Measurements from ENCODE around the gene AHDC1. TPM values are rescaled to one million over a fixed set of nuclear protein-coding genes. Genes with fewer than 3 reads are reported as not detected.

AHDC1 gene
- total RNA-seq, 2 experiments from 2014 or later, result 6.5 to 13.8 TPM

DNA sequence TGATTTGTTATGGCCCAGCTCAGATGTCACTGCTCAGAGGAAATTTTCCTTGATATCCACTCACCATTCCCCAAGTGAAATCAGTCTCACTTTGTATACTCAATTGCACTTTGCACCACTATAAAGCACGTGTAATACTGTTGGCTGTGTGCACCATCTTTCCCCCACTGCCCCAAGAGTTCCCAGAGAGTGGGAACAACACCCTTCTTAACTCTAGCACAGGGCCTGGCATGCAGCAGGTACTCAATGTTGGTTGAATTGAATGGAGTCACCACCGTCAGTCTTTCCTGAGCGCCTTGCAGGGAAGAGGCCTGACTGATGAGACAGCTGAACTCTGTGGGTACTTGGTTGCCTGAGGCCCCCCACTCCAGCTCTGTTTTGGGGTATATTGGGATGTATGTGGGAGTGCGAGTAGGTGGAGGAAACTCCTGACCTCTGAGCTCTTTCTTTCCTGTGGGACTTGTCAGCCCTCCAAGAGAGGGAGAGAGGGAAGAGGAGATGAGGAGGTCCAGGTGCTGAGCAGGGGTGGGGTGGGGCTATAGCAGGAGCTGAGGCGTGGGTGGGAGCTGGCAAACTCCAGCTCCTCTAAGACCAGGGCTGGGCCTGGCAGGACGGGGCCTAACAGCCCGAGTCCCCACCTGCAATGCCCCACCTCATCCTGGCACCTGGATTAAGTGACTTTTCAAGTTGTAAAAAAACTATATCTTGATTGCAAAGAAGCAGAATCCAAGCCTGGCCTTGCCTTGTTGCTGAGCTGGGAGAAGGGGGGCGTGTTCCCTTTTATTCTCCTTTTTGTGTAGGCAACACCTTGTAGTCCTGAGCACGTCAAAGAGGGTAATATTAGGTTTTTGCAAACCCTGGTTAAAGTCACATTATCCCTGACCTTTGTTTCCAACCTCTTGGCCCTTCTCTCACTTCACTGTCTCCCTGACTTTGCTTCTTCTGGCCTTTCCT lies 94.5 kb downstream of the AHDC1 start:
- H3K27ac ChIP-seq (ENCODE audit: low read depth, low read length, poor library complexity, severe bottlenecking), result no peak overlapping the region
- BruUV-seq (replicated peaks), result no TSS peak
- no peak overlapping the region for H3K4me2 ChIP-seq (ENCODE audit: low read length)
- H3K36me3 ChIP-seq (ENCODE audit: insufficient read depth, low read length), result no peaks in the 10 kb centered on the region
- POLR2A ChIA-PET, result interaction anchor here (0.8 to 1.4 kb wide), 2 partner anchors 11 to 19 kb away, joined by 4 to 5 read pairs; partner anchors contain the start of gene WASF2
- H3K79me2 ChIP-seq (ENCODE audit: insufficient read depth, low read depth, low read length), result no peaks in the 10 kb centered on the region
- H3K9me2 ChIP-seq (ENCODE audit: insufficient read depth, low read length), result no peaks in the 10 kb centered on the region
- no peaks in the 10 kb centered on the region for H3K9me3 ChIP-seq (ENCODE audit: low read length)
- TF ChIP-seq, protein P1, sequence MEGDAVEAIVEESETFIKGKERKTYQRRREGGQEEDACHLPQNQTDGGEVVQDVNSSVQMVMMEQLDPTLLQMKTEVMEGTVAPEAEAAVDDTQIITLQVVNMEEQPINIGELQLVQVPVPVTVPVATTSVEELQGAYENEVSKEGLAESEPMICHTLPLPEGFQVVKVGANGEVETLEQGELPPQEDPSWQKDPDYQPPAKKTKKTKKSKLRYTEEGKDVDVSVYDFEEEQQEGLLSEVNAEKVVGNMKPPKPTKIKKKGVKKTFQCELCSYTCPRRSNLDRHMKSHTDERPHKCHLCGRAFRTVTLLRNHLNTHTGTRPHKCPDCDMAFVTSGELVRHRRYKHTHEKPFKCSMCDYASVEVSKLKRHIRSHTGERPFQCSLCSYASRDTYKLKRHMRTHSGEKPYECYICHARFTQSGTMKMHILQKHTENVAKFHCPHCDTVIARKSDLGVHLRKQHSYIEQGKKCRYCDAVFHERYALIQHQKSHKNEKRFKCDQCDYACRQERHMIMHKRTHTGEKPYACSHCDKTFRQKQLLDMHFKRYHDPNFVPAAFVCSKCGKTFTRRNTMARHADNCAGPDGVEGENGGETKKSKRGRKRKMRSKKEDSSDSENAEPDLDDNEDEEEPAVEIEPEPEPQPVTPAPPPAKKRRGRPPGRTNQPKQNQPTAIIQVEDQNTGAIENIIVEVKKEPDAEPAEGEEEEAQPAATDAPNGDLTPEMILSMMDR (conservative IDR thresholded peaks at IDR 0.05; ENCODE audit: low read length), result no peak
- TF ChIP-seq EZH2phosphoT487 (IDR thresholded peaks at IDR 0.05; ENCODE audit: borderline replicate concordance, low read depth, low read length), result no peak
- H3K4me3 ChIP-seq (ENCODE audit: low read depth, low read length, poor library complexity, severe bottlenecking), result no peak overlapping the region
- H4K20me1 ChIP-seq (ENCODE audit: insufficient read depth, low read length), result no peaks in the 10 kb centered on the region
- no peak overlapping the region for H2AFZ ChIP-seq (ENCODE audit: low read length)
- peaks cover 6% of the 10 kb centered on the region for H3K4me1 ChIP-seq (ENCODE audit: insufficient read depth, low read length, poor library complexity, severe bottlenecking)
- CTCF ChIA-PET (ENCODE audit: unreplicated experiment), result no interaction called here
- intact Hi-C loops (cut with micrococcal nuclease; ENCODE audit: unreplicated experiment), result no loop called here
- DNase-seq (ENCODE audit: low spot score), result no peak

DNA sequence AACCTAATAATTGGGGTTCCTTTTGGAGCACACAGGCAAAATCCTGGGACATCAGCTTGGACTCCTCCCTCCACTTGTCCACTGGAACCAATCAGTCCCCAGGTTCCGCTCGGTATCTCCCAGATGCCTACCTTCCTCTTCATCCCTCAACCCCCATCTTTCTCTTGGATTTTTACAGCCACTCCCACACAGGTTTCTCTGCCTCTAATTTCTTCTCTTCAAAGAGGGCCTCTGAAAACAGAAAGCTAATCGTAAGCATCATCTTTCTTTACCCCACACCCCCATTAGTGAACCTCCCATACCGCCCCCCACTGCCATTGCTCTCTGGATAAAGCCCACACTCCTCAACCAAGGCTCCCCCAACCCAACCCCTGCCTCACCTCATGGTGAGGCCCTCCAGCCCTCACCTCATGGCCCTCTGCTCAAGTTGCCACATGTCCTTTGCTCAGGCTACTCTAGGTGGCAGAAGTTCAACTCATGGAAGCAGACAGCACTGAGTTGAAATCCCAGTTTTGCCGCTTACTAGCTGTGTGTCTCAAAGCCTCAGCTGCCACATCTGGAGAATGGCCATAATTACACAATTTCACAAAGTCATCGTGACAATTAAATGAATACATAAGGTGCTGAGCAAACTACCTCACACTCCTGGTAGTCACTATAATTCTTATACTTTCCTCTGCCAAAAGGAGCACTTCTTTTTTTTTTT lies 95.8 kb downstream of the AHDC1 start:
- Histone ChIP-seq H3K4me3 (ENCODE audit: low read depth, low read length, poor library complexity, severe bottlenecking) (no peak overlapping the region), H3K4me2 (ENCODE audit: low read length) (no peak overlapping the region), H4K20me1 (ENCODE audit: insufficient read depth, low read length) (no peaks in the 10 kb centered on the region), H3K79me2 (ENCODE audit: insufficient read depth, low read depth, low read length) (no peaks in the 10 kb centered on the region), H3K4me1 (ENCODE audit: insufficient read depth, low read length, poor library complexity, severe bottlenecking) (peaks cover 6% of the 10 kb centered on the region), H3K9me3 (ENCODE audit: low read length) (no peaks in the 10 kb centered on the region), H2AFZ (ENCODE audit: low read length) (peak overlapping the region; percentile 37; the same call in 1 of the 2 replicates), H3K9me2 (ENCODE audit: insufficient read depth, low read length) (no peaks in the 10 kb centered on the region), H3K27ac (ENCODE audit: low read depth, low read length, poor library complexity, severe bottlenecking) (no peak overlapping the region), H3K36me3 (ENCODE audit: insufficient read depth, low read length) (no peaks in the 10 kb centered on the region)
- BruUV-seq (replicated peaks), result no TSS peak
- ChIA-PET CTCF (ENCODE audit: unreplicated experiment) (no interaction called here), POLR2A (interaction anchor here (1.4 kb wide), 1 partner anchor 12 kb away, joined by 5 read pairs; no protein-coding TSS in a partner anchor)
- no peak for TF ChIP-seq EZH2phosphoT487 (IDR thresholded peaks at IDR 0.05; ENCODE audit: borderline replicate concordance, low read depth, low read length)
- TF ChIP-seq, protein P1 (conservative IDR thresholded peaks at IDR 0.05; ENCODE audit: low read length), result peak; percentile 63
- peak; percentile 62 for DNase-seq (ENCODE audit: low spot score)
- intact Hi-C loops (cut with micrococcal nuclease; ENCODE audit: unreplicated experiment), result no loop called here
